ENCODE data around the gene OXNAD1.
A peak's percentile ranks its signal among the peaks of the same experiment; 100 is the strongest.

OXNAD1 gene

DNA sequence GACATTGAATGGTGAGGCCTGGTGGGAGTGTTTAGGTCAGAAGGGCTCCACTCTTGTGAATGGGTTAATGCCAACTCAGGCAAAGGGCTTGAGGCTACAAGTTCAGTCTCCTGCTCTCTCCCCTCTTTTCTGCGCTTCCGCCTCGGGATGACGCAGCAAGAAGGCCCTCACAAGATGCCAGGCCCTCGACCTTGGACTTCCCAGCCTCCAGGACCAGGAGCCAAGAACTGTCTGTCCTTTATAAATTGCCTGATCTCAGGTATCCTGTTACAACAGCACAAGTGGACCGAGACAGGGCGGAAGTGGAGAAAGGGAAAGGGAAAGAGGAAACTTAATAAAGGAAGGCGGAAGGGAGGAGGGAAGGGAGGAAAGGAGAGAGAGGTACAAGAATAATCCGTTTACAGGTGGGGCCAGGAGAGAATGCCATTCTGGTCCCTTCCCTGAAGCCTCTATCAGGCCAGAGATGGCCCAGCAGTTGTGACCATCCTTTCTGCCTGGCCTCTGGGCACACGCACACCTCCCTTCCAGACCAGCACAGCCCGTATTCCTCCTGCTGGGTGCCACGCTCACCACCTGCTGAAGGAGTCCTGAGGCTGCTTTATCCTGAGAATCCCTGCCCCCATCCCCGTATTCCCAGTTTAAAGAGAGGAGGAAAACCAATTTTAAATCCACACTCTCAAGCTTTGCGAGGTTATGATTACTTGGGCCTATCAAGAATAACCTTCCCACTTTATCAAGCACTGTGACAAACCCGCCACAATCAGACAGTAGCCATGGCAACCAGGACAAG, 64.2 kb downstream of the OXNAD1 start:
- DNase-seq: no peak

DNA sequence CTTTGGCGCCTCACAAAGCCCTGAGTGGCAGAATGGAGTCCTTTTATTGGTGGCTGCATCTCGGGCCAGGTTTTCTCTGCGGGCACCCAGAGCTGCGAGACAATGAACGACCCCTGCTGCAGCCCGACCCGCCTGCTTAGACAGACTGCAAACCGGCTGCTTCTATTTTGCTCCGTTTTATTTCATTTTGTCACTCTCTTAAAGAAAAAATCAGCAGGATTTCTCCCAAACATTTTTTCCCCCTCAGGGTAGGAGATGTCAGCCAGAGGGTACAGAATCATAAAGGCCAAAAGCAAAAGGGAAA, 64.8 kb downstream of the OXNAD1 start:
- DNase-seq: no peak

DNA sequence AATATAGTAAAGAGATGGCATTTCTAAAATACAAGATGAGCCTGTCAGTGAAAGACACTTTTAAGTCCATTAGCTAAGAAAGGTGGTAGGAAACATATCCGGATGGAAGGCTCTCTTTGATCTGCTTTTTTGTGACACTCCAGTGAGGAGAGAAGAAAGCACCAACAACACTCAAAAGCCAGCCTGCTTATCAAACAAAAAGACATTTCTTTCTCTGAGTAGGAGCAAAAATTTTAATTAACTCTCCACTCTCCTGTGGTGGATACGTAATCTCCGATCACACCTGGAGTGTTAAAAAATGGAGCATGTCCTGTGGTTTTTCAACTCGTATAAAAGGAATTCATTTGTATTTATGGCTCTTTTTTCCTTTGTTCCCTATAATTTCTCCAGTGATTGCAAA, 65.3 kb downstream of the OXNAD1 start:
- no peak for DNase-seq

DNA sequence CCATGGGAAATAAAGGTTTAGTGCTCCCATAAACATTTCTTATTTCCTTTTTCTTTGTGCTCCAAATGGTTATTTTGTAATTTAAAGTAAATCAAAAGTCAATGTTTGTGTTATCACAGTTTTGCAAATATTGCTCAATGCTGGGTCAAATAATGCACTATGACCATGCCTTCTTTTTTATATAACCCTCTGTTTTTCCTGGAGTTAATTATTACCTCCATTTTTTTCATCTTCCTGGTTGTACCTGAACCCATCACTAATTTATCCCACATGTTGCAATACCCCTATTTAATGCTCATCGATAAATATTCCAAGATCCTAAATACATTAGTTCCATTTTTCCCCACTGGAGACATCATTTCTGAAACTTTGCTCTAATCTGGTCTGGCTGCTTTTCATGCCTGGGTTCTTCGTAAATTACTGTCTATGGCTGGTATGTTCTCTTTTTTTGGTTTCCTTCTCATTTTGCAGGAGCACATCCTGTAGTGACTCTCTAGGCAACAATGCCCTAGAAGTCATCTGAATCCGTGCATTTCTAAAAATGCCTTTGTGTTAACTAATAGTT, 66.4 kb downstream of the OXNAD1 start:
- no peak for DNase-seq

DNA sequence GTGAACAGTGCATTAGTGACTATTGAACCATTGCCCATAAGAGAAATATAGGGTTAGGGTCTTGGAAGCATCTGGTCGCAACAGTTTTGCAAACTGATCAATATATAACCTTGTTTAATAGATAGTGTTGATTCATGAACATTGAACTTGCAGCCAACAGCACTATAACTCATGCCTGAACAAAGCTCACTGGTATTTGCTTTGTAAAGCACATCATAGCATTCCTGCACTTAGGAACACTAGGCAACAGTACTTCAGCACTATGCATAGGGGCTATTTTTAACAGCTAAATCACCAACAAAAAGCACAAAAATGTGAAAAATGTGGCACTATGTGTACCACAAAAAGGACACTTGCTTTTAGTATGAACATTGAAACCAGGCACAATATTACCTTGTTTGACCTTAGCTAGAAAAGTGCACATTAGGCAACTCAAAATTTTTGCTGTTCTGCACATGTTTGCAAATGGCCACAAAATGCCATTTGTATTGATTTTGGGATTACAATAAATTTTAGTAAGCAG, 68.0 kb downstream of the OXNAD1 start:
- no peak for DNase-seq

DNA sequence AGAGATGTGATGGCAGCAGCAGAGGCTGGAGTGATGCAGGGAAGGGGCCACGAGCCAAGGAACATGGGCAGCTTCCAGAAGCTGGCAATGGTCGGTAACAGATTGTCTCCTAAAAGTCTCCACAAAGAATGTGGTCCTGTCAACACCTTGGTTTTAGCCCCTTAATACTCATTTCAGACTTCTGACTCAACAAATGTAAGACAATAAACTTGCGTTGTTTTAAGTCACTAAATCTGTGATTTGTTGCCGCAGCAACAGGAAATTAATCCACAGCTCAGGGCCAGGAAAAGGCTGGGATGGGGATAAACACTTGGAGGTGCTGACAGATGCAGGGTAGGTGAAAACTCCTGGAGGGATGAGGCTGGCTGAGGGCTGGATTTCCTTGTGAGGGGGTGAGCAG, 69.9 kb downstream of the OXNAD1 start:
- no peak for DNase-seq

DNA sequence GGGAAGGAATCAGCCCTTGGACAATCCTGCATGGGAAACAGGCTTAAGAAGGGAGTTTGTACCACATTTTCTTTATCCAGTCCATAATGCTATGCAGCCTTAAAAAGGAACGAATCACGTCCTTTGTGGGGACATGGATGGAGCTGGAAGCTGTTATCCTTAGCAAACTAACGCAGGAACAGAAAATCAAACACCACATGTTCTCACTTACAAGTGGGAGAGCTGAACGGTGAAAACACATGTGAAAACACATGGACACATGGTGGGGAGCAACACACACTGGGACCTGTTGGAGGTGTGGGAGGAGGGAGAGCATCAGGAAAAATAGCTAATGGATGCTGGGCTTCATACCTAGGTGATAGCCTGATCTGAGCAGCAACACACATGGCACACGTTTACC, 70.3 kb downstream of the OXNAD1 start:
- no peak for DNase-seq

DNA sequence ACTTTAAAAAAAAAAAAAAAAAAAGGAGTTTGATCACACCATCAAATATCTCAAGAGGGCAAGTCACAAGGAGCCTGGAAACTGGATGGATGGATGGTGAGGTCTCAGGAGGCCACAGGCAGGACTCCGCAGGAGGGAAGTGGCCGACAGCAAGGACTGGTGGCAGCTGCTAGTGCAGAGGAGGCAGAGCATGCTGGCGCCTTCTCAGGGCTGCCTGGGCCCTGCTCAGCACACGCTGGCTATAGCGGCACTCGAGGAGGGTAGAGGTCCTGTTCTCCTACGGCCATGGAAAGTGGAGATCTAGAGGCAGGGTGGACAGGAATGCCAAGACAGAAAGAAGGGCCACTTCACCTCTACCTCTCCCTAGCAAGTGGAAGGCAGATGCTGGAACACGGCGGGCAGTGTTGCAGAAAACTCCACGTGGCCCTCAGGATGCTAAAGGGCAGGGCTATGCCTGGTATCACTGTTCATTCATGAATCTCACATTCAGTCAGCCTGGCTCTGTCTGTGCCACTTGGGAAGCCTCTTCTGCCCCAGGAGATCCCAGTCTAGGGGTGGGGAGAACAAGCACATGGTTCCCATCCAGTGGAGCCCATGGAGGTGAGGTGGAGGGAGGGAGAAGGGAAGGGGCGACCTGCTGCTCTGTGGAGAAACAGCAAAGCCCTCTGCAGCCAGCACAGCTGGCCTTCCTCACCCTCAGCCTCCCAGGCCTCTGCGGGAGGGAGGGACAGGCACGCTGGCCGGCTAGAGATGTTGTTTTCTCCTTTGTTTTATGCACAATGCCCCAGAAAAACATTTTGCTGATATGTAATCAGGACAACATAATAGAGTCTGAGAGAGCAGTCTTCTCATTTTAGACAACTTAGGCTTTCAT, 71.0 kb downstream of the OXNAD1 start:
- DNase-seq: no peak

DNA sequence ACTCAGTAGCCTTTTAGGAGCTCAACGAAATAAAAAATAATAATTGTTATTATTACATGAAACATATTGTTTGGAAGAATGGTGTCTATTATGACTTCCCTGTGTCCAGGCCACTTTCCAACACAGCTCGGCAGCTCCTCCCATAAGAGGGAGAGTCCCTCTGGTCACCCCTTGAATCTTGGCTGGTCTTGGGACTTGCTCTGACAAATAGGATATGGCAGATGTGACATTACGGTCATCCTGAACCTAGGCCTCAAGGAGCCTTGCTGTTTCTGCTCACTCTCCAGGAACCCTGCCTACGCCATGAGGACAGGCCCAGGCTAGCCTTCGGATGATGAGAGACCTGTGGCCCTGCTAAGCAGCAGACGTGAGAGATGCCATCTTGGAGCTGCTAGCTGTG, 71.8 kb downstream of the OXNAD1 start:
- no peak for DNase-seq

DNA sequence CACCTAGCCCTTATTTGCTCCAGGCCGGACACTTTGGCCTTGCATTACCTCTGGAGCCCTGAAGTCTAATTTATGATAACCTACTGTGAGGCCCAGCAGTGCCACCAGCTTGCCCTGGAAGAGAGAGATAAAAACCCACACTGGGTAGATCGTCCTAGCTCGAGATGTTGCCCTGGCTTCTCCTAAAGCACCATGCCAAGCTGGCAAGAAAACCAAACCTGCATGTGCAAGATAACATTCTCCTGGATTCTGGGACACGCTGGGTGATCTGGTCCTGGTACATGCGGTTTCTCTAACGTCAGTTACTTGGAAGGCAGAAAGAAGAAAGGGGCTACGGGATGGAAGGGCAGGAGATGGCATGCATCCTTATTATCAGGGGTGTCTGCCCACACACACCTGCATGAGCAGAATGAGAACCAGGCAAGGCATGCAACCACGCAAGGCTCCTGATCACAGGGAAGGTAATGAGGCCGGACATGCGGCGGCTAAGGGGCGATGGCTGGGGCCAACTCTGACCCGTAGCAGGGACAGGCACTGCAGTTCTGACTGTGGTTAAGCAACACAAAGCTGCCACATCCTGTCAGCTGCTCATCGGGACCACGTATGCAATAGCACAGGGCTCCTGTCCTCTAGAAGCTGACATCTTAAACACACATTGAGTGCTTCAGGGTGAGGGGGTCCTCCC, 73.0 kb downstream of the OXNAD1 start:
- peak in 1 of 4 experiments; percentile 16 for DNase-seq

DNA sequence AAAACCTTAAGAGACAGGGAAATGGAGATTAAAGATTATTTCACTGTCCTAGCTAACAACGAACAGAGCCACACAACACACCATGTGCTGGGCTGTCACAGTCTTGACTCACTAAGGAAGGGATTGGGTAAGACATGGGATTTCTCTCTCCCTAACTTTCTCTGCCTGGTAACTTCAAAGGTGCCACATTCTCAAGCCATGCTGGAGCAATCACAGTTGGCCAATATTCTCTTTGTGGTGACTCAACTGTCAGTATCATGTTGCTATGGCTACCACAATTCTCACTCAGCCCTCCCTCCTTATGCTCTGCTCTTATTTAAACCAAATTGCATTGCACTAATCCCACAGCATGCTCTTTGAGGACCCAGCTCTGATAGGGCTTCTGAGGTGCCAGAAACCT, 74.0 kb downstream of the OXNAD1 start:
- DNase-seq: no peak

DNA sequence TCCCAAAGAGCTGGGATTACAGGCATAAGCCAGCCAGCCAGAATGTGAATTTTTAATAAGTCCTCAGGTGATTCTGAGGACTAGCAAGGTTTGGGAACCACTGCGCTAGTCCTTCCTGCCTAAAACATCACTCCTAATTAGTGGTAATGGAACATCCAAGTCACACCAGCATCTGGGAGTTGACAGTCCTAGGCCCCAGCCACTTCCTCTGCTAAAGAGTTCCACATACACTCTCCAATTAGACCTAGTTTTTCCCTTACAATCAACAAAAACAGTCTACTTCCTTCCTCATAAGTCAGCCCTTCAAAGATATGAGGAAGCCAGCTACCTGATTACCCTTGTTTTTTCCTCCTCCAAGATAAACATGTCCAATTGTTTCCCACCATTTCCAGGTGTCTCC, 78.1 kb downstream of the OXNAD1 start:
- DNase-seq: no peak

DNA sequence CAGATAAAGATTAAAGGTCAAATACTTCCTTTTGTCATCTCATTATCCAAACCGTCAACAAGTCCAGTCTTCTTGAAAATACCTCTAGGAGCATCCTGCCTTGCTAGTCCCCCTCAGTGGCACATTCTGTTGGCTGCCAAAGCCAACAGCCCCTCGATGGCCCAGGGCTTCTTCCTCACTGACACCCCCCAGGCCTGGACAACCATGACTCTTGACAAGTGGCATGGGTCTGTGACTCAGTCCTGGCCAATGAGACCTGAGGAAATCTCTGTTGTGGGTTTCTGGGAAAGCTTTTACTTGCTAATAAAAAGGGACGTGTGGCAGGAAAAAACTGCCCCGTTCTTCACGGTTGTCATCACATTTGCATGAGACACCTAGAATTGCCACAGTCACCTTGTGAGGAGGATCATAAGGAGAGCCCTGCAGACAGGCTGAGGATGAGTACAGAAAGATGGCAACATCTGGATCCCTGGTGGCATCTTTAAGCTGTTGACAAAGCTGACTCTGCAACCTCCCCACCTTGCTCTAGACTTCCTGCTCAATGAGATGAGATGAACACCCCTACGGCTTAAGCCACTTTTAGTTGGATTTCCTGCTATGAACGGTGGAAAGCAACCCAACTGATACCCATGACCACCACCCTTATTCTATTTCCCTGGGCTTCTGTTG, 81.5 kb downstream of the OXNAD1 start:
- DNase-seq: no peak

DNA sequence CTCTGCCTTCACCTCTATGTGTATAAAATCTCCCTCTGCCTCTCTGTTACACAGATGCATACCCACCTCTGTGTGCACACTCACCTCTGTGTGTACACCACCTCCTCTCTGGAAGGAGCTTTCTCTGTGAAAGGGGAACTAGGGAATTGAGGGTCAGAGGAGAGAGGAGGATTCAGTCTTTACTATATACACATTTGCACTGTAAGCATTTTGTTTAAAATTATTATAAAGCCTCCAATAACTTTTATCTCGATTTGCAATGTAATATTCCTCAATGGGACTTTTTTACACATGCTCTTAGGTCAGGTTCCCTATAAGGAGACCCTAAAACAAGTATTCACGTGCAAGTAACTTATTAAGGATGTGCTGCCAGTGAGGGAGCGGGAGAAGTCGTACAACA, 82.5 kb downstream of the OXNAD1 start:
- DNase-seq: no peak

DNA sequence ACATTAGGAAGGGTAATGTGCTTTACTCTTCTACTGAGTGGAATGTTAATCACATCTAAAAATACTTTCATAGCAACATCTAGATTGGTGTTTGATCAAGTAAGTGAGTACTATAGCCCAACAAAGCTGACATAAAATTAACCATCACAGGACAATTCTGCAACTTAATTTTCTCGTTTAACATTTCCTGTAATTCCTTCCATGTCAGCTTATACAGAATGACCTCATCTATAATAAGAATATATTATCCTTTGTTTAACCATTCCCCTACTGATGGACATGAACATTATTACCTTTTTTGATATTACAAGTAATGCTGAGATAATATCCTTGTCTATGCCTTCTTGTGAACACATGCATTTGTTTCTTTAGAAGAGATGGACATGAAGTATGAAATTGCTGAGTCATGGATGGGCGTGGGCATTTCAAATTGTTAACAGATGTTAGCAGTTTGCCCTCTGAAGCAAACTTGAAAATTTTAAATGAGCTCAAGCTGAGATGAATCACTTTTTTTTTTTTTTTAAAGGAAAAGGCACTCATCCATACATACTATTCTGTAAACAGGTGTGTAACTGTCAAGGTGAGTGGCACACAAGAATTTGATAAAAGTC, 85.1 kb downstream of the OXNAD1 start:
- DNase-seq: no peak

DNA sequence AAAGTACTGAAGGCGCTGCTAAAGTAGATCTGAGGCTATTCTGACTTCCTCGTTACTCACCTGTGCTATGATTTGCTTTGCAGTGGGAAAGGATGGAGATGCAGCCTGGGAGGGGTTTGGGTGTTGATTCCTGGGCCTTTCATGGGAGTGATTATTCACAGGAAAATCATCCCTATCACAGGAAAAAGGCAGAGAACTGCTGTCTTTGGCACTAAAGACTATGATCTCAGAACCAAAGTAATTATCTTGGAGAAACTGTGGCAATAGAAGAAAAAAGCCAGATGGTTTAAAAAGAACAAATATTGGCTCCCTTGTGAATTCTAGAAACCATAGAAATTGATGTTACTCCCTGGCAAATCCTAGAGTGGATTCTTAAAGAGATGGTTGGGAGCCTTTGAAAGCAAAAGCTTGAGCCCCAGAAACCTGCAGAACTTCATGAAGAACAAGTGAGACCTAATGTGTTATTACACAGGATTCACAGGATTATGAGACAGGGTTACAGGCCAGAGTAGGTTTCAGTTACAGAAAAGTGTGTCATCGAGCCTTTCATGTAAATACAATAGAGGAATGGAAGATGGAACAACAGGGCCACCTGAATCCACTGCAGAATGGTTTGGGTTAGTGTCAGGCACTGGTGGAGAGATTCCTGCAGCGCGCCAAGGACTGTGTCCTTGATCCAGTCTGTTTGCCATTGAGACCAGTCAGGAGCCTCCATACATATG, 85.7 kb downstream of the OXNAD1 start:
- DNase-seq: no peak

DNA sequence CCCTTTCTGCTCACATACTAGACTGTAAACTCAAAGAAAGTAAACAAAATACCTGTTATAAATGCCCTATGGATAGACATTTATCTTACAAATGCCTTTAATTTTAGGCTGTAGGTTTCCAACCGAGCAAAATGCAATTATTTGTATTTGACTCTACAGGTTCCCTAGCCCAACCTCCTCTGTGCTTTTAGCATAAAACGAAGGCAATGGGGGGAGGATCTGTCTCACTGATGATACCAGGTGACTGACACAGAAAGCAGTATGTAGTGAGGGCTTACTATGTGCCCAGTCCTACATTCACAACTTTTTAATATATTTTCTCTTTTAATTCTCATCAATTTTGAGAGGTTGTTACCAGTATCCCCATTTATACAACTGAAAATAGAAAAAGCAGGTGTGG, 87.4 kb downstream of the OXNAD1 start:
- DNase-seq: no peak

DNA sequence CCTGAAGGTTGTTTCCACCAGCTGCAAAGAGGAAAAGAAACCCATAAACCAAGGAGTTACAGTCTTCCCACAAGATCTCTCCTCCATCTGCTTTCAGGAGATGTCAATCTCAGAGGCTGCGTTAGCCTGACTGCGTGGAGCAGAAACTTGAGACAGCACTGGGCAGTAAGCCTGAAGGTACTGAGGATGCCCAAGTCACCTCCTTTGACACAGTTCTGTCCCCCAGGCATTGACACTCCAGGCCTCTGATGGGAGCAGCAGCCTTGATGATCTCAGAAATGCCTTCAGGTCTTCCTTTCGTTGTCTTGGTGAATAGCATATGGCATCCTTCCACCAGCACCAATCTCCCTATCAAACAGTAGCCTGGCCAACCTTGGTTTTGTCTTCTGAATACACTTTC, 89.3 kb downstream of the OXNAD1 start:
- DNase-seq: no peak

Data from activated naive CD4-positive, alpha-beta T cell (primary cell).